Natural killer cell (primary cell): Measurements from ENCODE around the gene NUCKS1. TPM values are rescaled to one million over a fixed set of nuclear protein-coding genes. Genes with fewer than 3 reads are reported as not detected.

Experiments used
- ATAC-seq, 3 donors: fragments of 150-1000 bp in 2 of 3; fragments of 200-7000 bp in 1 of 3; cut with Tn5 transposase; 1 replicate in 1 of 3; 2 replicates in 2 of 3; pipeline ENCODE4 v1.10.0; 2021; ENCODE audit warnings: mild to moderate bottlenecking in 2 of 3, moderate library complexity in 2 of 3
- DNase-seq, 2 donors: peaks; one replicate each; pipeline versions ENCODE4 v3.0.0 to v3.0.0-alpha.2; 2013 to 2021; ENCODE audit warnings: mixed read lengths in 1 of 2
- H3K27ac ChIP-seq: one replicate; pipeline ENCODE4 v1.5.1; 2013; ENCODE audit warnings: mild to moderate bottlenecking, low read length
- H3K27me3 ChIP-seq: one replicate; pipeline ENCODE4 v1.6.1; 2013; ENCODE audit warnings: low read length; ENCODE audit not compliant: control insufficient read depth, insufficient read depth
- H3K36me3 ChIP-seq: one replicate; pipeline ENCODE4 v1.6.1; 2013; ENCODE audit warnings: low read length; ENCODE audit not compliant: control insufficient read depth, insufficient read depth
- H3K4me1 ChIP-seq: one replicate; pipeline ENCODE4 v1.6.1; 2013; ENCODE audit warnings: low read length; ENCODE audit not compliant: control insufficient read depth, insufficient read depth
- H3K4me3 ChIP-seq: one replicate; pipeline ENCODE4 v1.5.1; 2013; ENCODE audit warnings: low read length
- H3K9me3 ChIP-seq: one replicate; pipeline ENCODE4 v1.6.1; 2013; ENCODE audit warnings: low read length; ENCODE audit not compliant: control insufficient read depth, insufficient read depth
- H3K27ac Mint-ChIP-seq, 2 donors: one replicate each; pipeline ENCODE4 v1.8.0; 2022; ENCODE audit warnings: mild to moderate bottlenecking in 2 of 2, mixed read lengths in 2 of 2, moderate library complexity in 1 of 2
- H3K27me3 Mint-ChIP-seq, 2 donors: one replicate each; pipeline ENCODE4 v1.8.0; 2022; ENCODE audit warnings: low read depth in 2 of 2, mixed read lengths in 2 of 2
- H3K36me3 Mint-ChIP-seq: one replicate; pipeline ENCODE4 v1.8.0; 2022; ENCODE audit warnings: mixed read lengths
- H3K4me1 Mint-ChIP-seq, 2 donors: one replicate each; pipeline ENCODE4 v1.8.0; 2022; ENCODE audit warnings: mixed read lengths in 2 of 2
- H3K4me3 Mint-ChIP-seq: one replicate; pipeline ENCODE4 v1.8.0; 2022; ENCODE audit warnings: mild to moderate bottlenecking, moderate library complexity, mixed read lengths
- H3K9me3 Mint-ChIP-seq, 2 donors: one replicate each; pipeline ENCODE4 v1.8.0; 2022; ENCODE audit warnings: mixed read lengths in 2 of 2
- CTCF ChIP-seq: fragments of 200-600 bp; IDR thresholded peaks from one replicate; pipeline ENCODE4 v1.8.0; 2022; ENCODE audit warnings: antibody characterized with exemption
- WGBS: methylation state at CpG from one replicate; pipeline ENCODE4 v1.1.7; 2013; ENCODE audit warnings: missing lambda C conversion rate; ENCODE audit not compliant: insufficient coverage; 5-methylcytosine and 5-hydroxymethylcytosine counted together
- intact Hi-C: fragments of 100-400 bp; cut with micrococcal nuclease; formaldehyde crosslinking; loops from one replicate; pipeline ENCODE4 v1.14.2; 2022
- total RNA-seq, 4 donors: library from RNA; stranded (reverse); fragments of 120-200 nt in 1 of 4; gene quantifications; one replicate each; pipeline versions ENCODE4 v1.2.3 to v1.2.4, GENCODE V29; 2013 to 2022

Gene NUCKS1
- total RNA-seq, 3 donors from 2014 or later (not counting 1 experiment from before 2014, with no cell fraction given): 89.2 to 113 (median 103) TPM

GRCh38 chr1:205670611-205671430 lies 79.2 kb downstream of the NUCKS1 start:
- intact Hi-C loops: no loop called here
- no peaks in the 10 kb centered on the region for H3K9me3 ChIP-seq
- Mint-ChIP-seq H3K27me3 (peaks cover 7 to 11% of the 10 kb centered on the region in 2 donors), H3K36me3 (no peaks in the 10 kb centered on the region), H3K27ac (no peak overlapping the region), H3K4me1 (no peaks in the 10 kb centered on the region), H3K9me3 (no peaks in the 10 kb centered on the region), H3K4me3 (no peak overlapping the region)
- H3K4me1 ChIP-seq: peaks cover 42% of the 10 kb centered on the region
- no peak for ATAC-seq
- no peak overlapping the region for H3K4me3 ChIP-seq
- H3K27me3 ChIP-seq: no peaks in the 10 kb centered on the region
- no peaks in the 10 kb centered on the region for H3K36me3 ChIP-seq
- 89% methylated on average over 11 of the region's 13 CpGs for WGBS
- no peak for DNase-seq
- TF ChIP-seq CTCF: no peak
- peak overlapping the region; percentile 57 for H3K27ac ChIP-seq

DNA sequence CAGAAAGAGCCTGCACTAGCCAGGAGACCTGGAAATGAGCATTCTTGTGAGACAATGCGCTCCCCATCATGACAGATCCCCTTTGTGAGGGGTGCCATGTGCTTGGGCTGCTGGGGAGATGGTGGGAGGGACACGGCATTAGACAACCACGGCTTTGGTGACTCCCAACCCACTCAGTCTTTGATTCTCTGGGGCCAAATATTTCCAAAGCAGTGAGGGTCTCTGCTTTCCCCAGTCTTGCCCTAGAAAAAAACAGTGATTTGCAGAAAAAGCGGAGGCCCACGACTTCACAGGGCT lies 79.9 kb downstream of the NUCKS1 start:
- Mint-ChIP-seq H3K36me3 (no peaks in the 10 kb centered on the region), H3K9me3 (no peaks in the 10 kb centered on the region), H3K27ac (no peak overlapping the region), H3K4me3 (no peak overlapping the region), H3K27me3 (peaks cover 7 to 11% of the 10 kb centered on the region in 2 donors), H3K4me1 (no peaks in the 10 kb centered on the region)
- Histone ChIP-seq H3K36me3 (no peaks in the 10 kb centered on the region), H3K4me1 (peaks cover 44% of the 10 kb centered on the region), H3K27me3 (no peaks in the 10 kb centered on the region), H3K27ac (peak overlapping the region; percentile 57), H3K4me3 (no peak overlapping the region), H3K9me3 (no peaks in the 10 kb centered on the region)
- intact Hi-C loops: no loop called here
- ATAC-seq: no peak
- DNase-seq: no peak
- WGBS: 78% methylated on average over 5 of the region's 5 CpGs
- no peak for TF ChIP-seq CTCF

DNA sequence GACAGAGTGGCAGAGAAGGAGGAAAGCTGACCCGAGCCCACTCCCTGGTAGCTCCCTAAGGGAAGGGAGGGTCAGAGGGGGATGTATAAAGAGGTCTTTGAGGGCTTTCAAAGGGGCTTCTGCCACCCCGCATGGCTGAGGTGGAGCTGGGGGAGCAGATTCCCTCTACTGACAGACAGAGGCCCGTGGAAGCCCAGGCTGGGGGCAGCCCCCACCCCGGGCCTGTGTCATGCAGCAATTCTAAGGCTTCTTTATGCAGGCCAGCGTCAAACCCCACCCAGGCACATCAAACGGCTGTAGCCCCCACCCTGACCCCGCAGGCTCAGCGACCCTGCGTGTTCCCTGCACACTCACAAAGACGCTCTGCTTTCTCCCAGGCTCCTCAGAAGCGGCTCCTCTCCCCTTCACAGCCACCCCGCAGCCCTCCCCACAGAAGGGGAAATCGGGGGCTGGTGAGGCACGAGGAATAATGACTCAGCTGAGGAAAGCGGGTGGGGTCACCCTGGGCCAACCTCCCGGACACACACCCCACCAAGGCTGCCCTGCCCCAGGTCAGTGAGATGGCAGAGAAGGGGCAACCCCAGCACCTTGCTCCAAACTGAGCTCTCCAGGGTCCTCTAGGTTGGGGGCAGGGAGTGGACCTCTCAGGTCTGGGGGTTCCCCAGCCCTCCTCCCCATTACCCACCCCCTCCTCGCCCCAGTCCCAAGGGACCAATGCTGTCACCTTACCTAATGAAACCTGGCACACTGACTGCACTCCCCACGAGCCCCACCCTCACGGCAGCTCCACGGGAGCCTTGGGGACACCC lies 80.4 kb downstream of the NUCKS1 start:
- Histone ChIP-seq H3K27me3 (no peaks in the 10 kb centered on the region), H3K36me3 (no peaks in the 10 kb centered on the region), H3K27ac (peak overlapping the region; percentile 57), H3K4me3 (no peak overlapping the region), H3K4me1 (peaks cover 49% of the 10 kb centered on the region), H3K9me3 (no peaks in the 10 kb centered on the region)
- TF ChIP-seq CTCF: no peak
- intact Hi-C loops: loop anchor here (10.0 kb wide), 1 partner anchor 315 kb away; the partner anchor contains the start of gene KLHDC8A
- Mint-ChIP-seq H3K27ac (no peak overlapping the region), H3K4me3 (no peak overlapping the region), H3K36me3 (no peaks in the 10 kb centered on the region), H3K27me3 (peaks cover 7 to 11% of the 10 kb centered on the region in 2 donors), H3K4me1 (no peaks in the 10 kb centered on the region), H3K9me3 (no peaks in the 10 kb centered on the region)
- WGBS: 31% methylated on average over 20 of the region's 20 CpGs
- DNase-seq (no peak), ATAC-seq (peak; percentile 36 to 46 (median 36))
